ENCODE results near the gene AFDN.

The AFDN gene

GRCh38 chr6:167826896-167827582 is at the start of gene AFDN:
Gene AFDN (plus strand): TSS chr6:167826911. CDS start chr6:167827133, 222 bp downstream.
- peaks cover 32% of the 10 kb centered on the region for H3K4me1 ChIP-seq (ENCODE audit: insufficient read depth, poor library complexity, severe bottlenecking)
- ATAC-seq (ENCODE audit: low read depth) (0 out of 3 replicates have a peak, but pooled peaks have one; percentile 6), DNase-seq (ENCODE audit: low spot score) (no peak)
- H3K4me3 ChIP-seq (ENCODE audit: severe bottlenecking) = peak within 1 kb of the TSS; percentile 99
- no peaks in the 10 kb centered on the region for H3K36me3 ChIP-seq (ENCODE audit: low read depth)
- peak within 1 kb of the TSS; percentile 73 for H3K27ac ChIP-seq (ENCODE audit: poor library complexity, severe bottlenecking)
- H3K9me3 ChIP-seq (ENCODE audit: severe bottlenecking) = no peaks in the 10 kb centered on the region
- no peak for TF ChIP-seq CTCF (IDR thresholded peaks at IDR 0.05; ENCODE audit: poor library complexity, severe bottlenecking)
- no peaks in the 10 kb centered on the region for H3K27me3 ChIP-seq (ENCODE audit: insufficient read depth, poor library complexity, severe bottlenecking)

- no peaks in the 10 kb centered on the region for H3K27me3 ChIP-seq (ENCODE audit: insufficient read depth, poor library complexity, severe bottlenecking)
- TF ChIP-seq CTCF (IDR thresholded peaks at IDR 0.05; ENCODE audit: poor library complexity, severe bottlenecking) = no peak
- H3K4me1 ChIP-seq (ENCODE audit: insufficient read depth, poor library complexity, severe bottlenecking) = no peaks in the 10 kb centered on the region
- no peaks in the 10 kb centered on the region for H3K9me3 ChIP-seq (ENCODE audit: severe bottlenecking)
- H3K4me3 ChIP-seq (ENCODE audit: severe bottlenecking) = no peak overlapping the region
- no peak for ATAC-seq (ENCODE audit: low read depth)
- H3K36me3 ChIP-seq (ENCODE audit: low read depth) = no peaks in the 10 kb centered on the region
- no peak for DNase-seq (ENCODE audit: low spot score)
- H3K27ac ChIP-seq (ENCODE audit: poor library complexity, severe bottlenecking) = no peak overlapping the region
These were observed 48.1 kb upstream of the AFDN start for GRCh38 chr6:167778497-167779128.

GRCh38 chr6:167779129-167779992 is 47.4 kb upstream of the AFDN start:
- DNase-seq (ENCODE audit: low spot score) (no peak), ATAC-seq (ENCODE audit: low read depth) (no peak)
- Histone ChIP-seq H3K4me1 (ENCODE audit: insufficient read depth, poor library complexity, severe bottlenecking) (no peaks in the 10 kb centered on the region), H3K9me3 (ENCODE audit: severe bottlenecking) (no peaks in the 10 kb centered on the region), H3K27me3 (ENCODE audit: insufficient read depth, poor library complexity, severe bottlenecking) (no peaks in the 10 kb centered on the region), H3K4me3 (ENCODE audit: severe bottlenecking) (no peak overlapping the region), H3K27ac (ENCODE audit: poor library complexity, severe bottlenecking) (no peak overlapping the region), H3K36me3 (ENCODE audit: low read depth) (no peaks in the 10 kb centered on the region)
- no peak for TF ChIP-seq CTCF (IDR thresholded peaks at IDR 0.05; ENCODE audit: poor library complexity, severe bottlenecking)

- Histone ChIP-seq H3K27me3 (ENCODE audit: insufficient read depth, poor library complexity, severe bottlenecking) (no peaks in the 10 kb centered on the region), H3K4me1 (ENCODE audit: insufficient read depth, poor library complexity, severe bottlenecking) (no peaks in the 10 kb centered on the region), H3K4me3 (ENCODE audit: severe bottlenecking) (no peak overlapping the region), H3K9me3 (ENCODE audit: severe bottlenecking) (no peaks in the 10 kb centered on the region), H3K36me3 (ENCODE audit: low read depth) (no peaks in the 10 kb centered on the region), H3K27ac (ENCODE audit: poor library complexity, severe bottlenecking) (no peak overlapping the region)
- DNase-seq (ENCODE audit: low spot score) (no peak), ATAC-seq (ENCODE audit: low read depth) (no peak)
- no peak for TF ChIP-seq CTCF (IDR thresholded peaks at IDR 0.05; ENCODE audit: poor library complexity, severe bottlenecking)
These were observed 46.6 kb upstream of the AFDN start for GRCh38 chr6:167779993-167780655.
